K562 (cell line): ENCODE measurements around the gene HSPA1B. TPM values are rescaled to one million over a fixed set of nuclear protein-coding genes. Genes with fewer than 3 reads are reported as not detected.

Experiments used
- ATAC-seq: fragments of 200-7000 bp; cut with Tn5 transposase; 3 replicates; pipeline ENCODE4 v1.9.1; 2020; ENCODE audit warnings: moderate library complexity
- BruUV-seq: library from RNA; stranded (reverse); fragments of 400-500 nt; replicated peaks from 2 replicates; lab custom pipeline; 2021; lab: Mats Ljungman, UMichigan
- CTCF ChIA-PET: fragments of 300-600 bp; formaldehyde crosslinking; extraction: SDS; loops from one replicate; lab custom pipeline; 2021; ENCODE audit warnings: low intra/inter-chr PET ratio; lab: Yijun Ruan, JAX
- POLR2A ChIA-PET: fragments of 300-600, 350-650 bp; sonication (Branson Sonifier 250); formaldehyde crosslinking; extraction: SDS; loops from one replicate; lab custom pipeline; 2021; ENCODE audit warnings: antibody characterized with exemption, inconsistent platforms; lab: Yijun Ruan, JAX
- DNase-seq, 4 experiments: peaks; one replicate each; pipeline versions ENCODE4 v3.0.0 to v3.0.0-alpha.2; 2011 to 2018; ENCODE audit warnings: low spot score in 3 of 4, mixed read lengths in 3 of 4; ENCODE audit errors: extremely low read depth in 1 of 4
- FAIRE-seq: peaks from 2 replicates; lab custom pipeline; 2011; peaks lifted over from hg19 to GRCh38; lab: Jason Lieb, UNC
- H2AFZ ChIP-seq: 2 replicates; pipeline ENCODE4 v1.6.0; 2011; ENCODE audit warnings: low read depth, low read length, control low read depth, inconsistent platforms
- H3K27ac ChIP-seq: fragments of 200-600 bp; 3 replicates; pipeline ENCODE4 v1.8.0; 2011; ENCODE audit warnings: low read depth, mild to moderate bottlenecking, control low read depth, inconsistent platforms, low read length, moderate library complexity, mixed read lengths; ENCODE audit errors: extremely low read depth
- H3K27me3 ChIP-seq, 2 experiments: fragments of 300-600 bp in 1 of 2; 2 replicates in 1 of 2; 3 replicates in 1 of 2; pipeline versions ENCODE4 v1.6.0 to v1.8.0; 2011; ENCODE audit warnings: inconsistent platforms in 2 of 2, low read length in 2 of 2, mild to moderate bottlenecking in 1 of 2, mixed read lengths in 1 of 2, moderate library complexity in 1 of 2; ENCODE audit not compliant: control insufficient read depth in 2 of 2, insufficient read depth in 2 of 2
- H3K36me3 ChIP-seq: fragments of 300-600 bp; 3 replicates; pipeline ENCODE4 v1.8.0; 2011; ENCODE audit warnings: mild to moderate bottlenecking, low read length, inconsistent platforms; ENCODE audit not compliant: control insufficient read depth, insufficient read depth
- H3K4me1 ChIP-seq, 2 experiments: fragments of 200-600 bp in 1 of 2; replicated peaks in 1 of 2; 2 replicates in 1 of 2; 3 replicates in 1 of 2; pipeline versions ENCODE4 v1.5.1 to v1.8.0; 2011; ENCODE audit warnings: inconsistent platforms in 2 of 2, low read length in 2 of 2, mild to moderate bottlenecking in 1 of 2, mixed read lengths in 1 of 2, moderate library complexity in 1 of 2; ENCODE audit not compliant: control insufficient read depth in 2 of 2, insufficient read depth in 2 of 2
- H3K4me2 ChIP-seq: 2 replicates; pipeline ENCODE4 v1.6.1; 2011; ENCODE audit warnings: low read length, control low read depth, inconsistent platforms, mixed read lengths; ENCODE audit not compliant: insufficient read depth
- H3K4me3 ChIP-seq: fragments of 200-600 bp; sonication (generic), shearing (Covaris generic); 2 replicates; pipeline ENCODE4 v1.5.1; 2016; ENCODE audit warnings: control low read depth, inconsistent platforms
- H3K79me2 ChIP-seq: fragments of 200-600 bp; 3 replicates; pipeline ENCODE4 v1.8.0; 2011; ENCODE audit warnings: low read length, inconsistent platforms; ENCODE audit not compliant: control insufficient read depth, insufficient read depth
- H3K9ac ChIP-seq, 2 experiments: 2 replicates each; pipeline versions ENCODE4 v1.6.0 to v1.6.1; 2011; ENCODE audit warnings: low read depth in 2 of 2, low read length in 2 of 2, control low read depth in 1 of 2, inconsistent platforms in 1 of 2, mild to moderate bottlenecking in 1 of 2, mixed read lengths in 1 of 2; ENCODE audit not compliant: insufficient read depth in 1 of 2
- H3K9me1 ChIP-seq: one replicate; pipeline ENCODE4 v1.6.0; 2011; ENCODE audit warnings: inconsistent platforms, mild to moderate bottlenecking, low read length, moderate library complexity; ENCODE audit not compliant: control insufficient read depth, insufficient read depth
- H3K9me3 ChIP-seq: replicated peaks from 2 replicates; pipeline ENCODE4 v1.5.1; 2011; ENCODE audit warnings: low read depth, low read length, inconsistent platforms; ENCODE audit not compliant: control insufficient read depth, insufficient read depth
- H4K20me1 ChIP-seq: replicated peaks from 2 replicates; pipeline ENCODE4 v1.6.1; 2011; ENCODE audit warnings: low read length, inconsistent platforms, mixed read lengths; ENCODE audit not compliant: control insufficient read depth, insufficient read depth
- CCAR2 ChIP-seq: fragments of 200-400 bp; formaldehyde crosslinking; IDR thresholded peaks from 2 replicates; pipeline ENCODE4 v1.6.1; 2017; ENCODE audit warnings: mild to moderate bottlenecking, low read depth, low read length
- FOSL1 ChIP-seq: fragments of 200-800 bp; sonication (Bioruptor generic); conservative IDR thresholded peaks from 2 replicates; pipeline ENCODE4 v1.6.1; 2016; ENCODE audit warnings: missing genetic modification characterization, missing compliant biosample characterization
- MXI1 ChIP-seq: IDR thresholded peaks from 2 replicates; pipeline ENCODE4 v1.6.1; 2011; ENCODE audit warnings: low read depth, mild to moderate bottlenecking, improper control_type of control experiment, low read length
- MYNN ChIP-seq, 2 experiments: sonication (generic); formaldehyde crosslinking in 1 of 2; IDR thresholded peaks; 2 replicates each; pipeline versions ENCODE4 v1.5.0 to v1.6.1; 2016 to 2020; ENCODE audit warnings: antibody characterized with exemption in 1 of 2, missing genetic modification reagents in 1 of 2
- POLR2G ChIP-seq: fragments of 200-400 bp; formaldehyde crosslinking; IDR thresholded peaks from 2 replicates; pipeline ENCODE4 v1.6.1; 2017; ENCODE audit warnings: low read depth, mild to moderate bottlenecking, antibody characterized with exemption, low read length, moderate library complexity
- SNIP1 ChIP-seq: fragments of 450-650 bp; IDR thresholded peaks from 2 replicates; pipeline ENCODE4 v1.7.1; 2017; ENCODE audit warnings: low read depth, mild to moderate bottlenecking
- SRSF1 ChIP-seq: fragments of 200-400 bp; formaldehyde crosslinking; IDR thresholded peaks from 2 replicates; pipeline ENCODE4 v1.6.1; 2017; ENCODE audit warnings: mild to moderate bottlenecking, low read depth, low read length, moderate library complexity
- STAT5B ChIP-seq: fragments of 250-450 bp; sonication (Bioruptor Pico); IDR thresholded peaks from 2 replicates; pipeline ENCODE4 v1.8.0; 2021; ENCODE audit warnings: mild to moderate bottlenecking, inconsistent platforms
- ZC3H8 ChIP-seq: fragments of 450-650 bp; IDR thresholded peaks from 2 replicates; pipeline ENCODE4 v1.6.1; 2017
- ZNF253 ChIP-seq: fragments of 250-450 bp; sonication (Bioruptor Pico); conservative IDR thresholded peaks from 2 replicates; pipeline ENCODE4 v1.6.1; 2021; ENCODE audit warnings: mild to moderate bottlenecking
- WGBS: fragments of 100-300 bp; shearing (Covaris generic); methylation state at CpG from one replicate; pipeline ENCODE4 v1.1.6; 2016; ENCODE audit warnings: low coverage, mixed read lengths; ENCODE audit not compliant: insufficient coverage; ENCODE audit errors: missing lambda C conversion rate; 5-methylcytosine and 5-hydroxymethylcytosine counted together
- in situ Hi-C: fragments of 300-500 bp; cut with MboI; formaldehyde crosslinking; loops from 4 replicates; pipeline ENCODE4 v1.15.0; 2018; ENCODE audit warnings: inconsistent platforms, mixed read lengths
- intact Hi-C: fragments of 100-400 bp; cut with micrococcal nuclease; formaldehyde crosslinking; loops from 2 replicates; pipeline ENCODE4 v1.14.2; 2022
- polyA plus RNA-seq, 8 experiments: library from polyadenylated mRNA; depleted of rRNA in 4 of 8; stranded (reverse) in 5 of 8; unstranded in 3 of 8; fragments of >200 nt; fragmentation: Nextera tagmentation in 2 of 8; fragmentation: Illumina TruSeq in 1 of 8; extraction: Ambion mirVana in 2 of 8; extraction: Trizol in 1 of 8; gene quantifications; 2 replicates each; pipeline versions ENCODE4 v1.2.1 to v1.2.3, GENCODE V29; 2011 to 2014; ENCODE audit warnings: inconsistent platforms in 1 of 8, missing spikeins in 1 of 8
- total RNA-seq, 7 experiments: library from RNA; depleted of rRNA in 6 of 7; stranded (reverse); fragments of >200 nt in 6 of 7; fragmentation: Illumina TruSeq in 2 of 7; extraction: Trizol in 2 of 7; gene quantifications; 2 replicates each; pipeline versions ENCODE4 v1.2.1 to v1.2.3, GENCODE V29; 2011 to 2021; ENCODE audit warnings: low replicate concordance in 1 of 7
- TF ChIP-seq, protein P1 (sequence below), 2 experiments: fragments of 450-650 bp; conservative IDR thresholded peaks; 2 replicates each; pipeline ENCODE4 v1.6.1; 2017; ENCODE audit warnings: mild to moderate bottlenecking in 2 of 2, moderate library complexity in 2 of 2
- TF ChIP-seq, protein P2 (sequence below), 2 experiments: fragments of 450-650 bp; IDR thresholded peaks; 2 replicates each; pipeline ENCODE4 v1.6.1; 2016

The HSPA1B gene
- total and polyA plus RNA-seq, 9 of the 15 experiments (the other 6 are each of a cell fraction or from before 2014, with no cell fraction given), result 0.27 to 227 (median 51.2) TPM

DNA sequence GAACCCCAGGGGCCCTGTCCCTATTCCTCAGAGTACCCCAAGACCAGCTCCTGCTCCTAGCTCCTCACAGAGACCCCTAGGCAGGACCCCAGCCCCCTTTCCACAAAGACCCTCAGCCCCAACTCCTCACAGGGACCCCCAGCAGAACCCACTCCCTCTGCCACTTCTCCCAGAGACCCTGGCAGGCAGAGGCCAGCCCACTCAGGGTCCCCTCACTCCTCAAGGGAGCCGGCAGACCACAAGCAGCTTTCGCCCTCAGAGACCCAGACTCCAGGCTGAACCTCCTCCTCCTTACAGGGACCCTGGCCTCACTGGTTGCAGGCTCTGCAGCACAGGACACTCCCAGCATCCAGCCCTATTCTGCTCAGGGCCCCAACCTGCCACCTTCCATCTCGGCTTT is 50.7 kb downstream of the HSPA1B start:
- in situ Hi-C loops (no loop called here), intact Hi-C loops (no loop called here)
- Histone ChIP-seq H3K79me2 (no peaks in the 10 kb centered on the region), H3K9ac (peak overlapping the region in 1 of 2 experiments; percentile 80; a peak in 2 of 4 replicates), H3K9me1 (no peaks in the 10 kb centered on the region), H3K9me3 (no peaks in the 10 kb centered on the region), H4K20me1 (no peaks in the 10 kb centered on the region), H3K4me3 (no peak overlapping the region), H3K4me2 (no peak overlapping the region), H3K27me3 (no peaks in the 10 kb centered on the region), H3K4me1 (peaks cover 0 to 31% of the 10 kb centered on the region in 2 experiments; a peak in 3 of 5 replicates), H3K27ac (no peak overlapping the region), H3K36me3 (peaks cover 36% of the 10 kb centered on the region; the same call in 2 of the 3 replicates), H2AFZ (no peak overlapping the region)
- 62% methylated on average over 3 of the region's 3 CpGs for WGBS
- FAIRE-seq, result no peak
- ChIA-PET POLR2A (no interaction called here), CTCF (no interaction called here)
- TF ChIP-seq FOSL1 (tag) (no peak), MYNN (IDR thresholded peaks at IDR 0.05) (no peak), MYNN (CRISPR knock-in tag; IDR thresholded peaks at IDR 0.05) (no peak), ZNF253 (CRISPR knock-in tag) (no peak), SNIP1 (no peak)
- no peak for ATAC-seq
- no peak for DNase-seq
- no TSS peak for BruUV-seq

DNA sequence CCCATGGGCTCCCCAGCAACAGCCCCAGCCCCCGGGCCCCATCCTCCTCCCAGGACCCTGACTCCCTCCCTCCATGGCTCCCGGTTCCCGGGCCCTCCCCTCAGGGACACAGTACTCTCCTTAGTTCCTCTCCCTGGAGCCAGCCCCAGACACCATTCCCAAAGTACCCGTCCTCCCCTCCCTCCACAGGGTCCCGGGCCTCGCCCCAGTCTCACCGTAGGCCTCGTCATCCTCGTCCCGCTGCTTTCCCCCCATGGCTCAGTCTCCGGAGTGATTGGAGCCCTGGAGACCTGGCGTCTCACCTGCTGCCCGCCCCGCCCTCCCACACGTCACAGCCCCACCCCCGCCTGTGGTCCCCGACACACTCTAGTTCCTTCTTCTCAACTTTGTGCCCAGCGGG is 51.2 kb downstream of the HSPA1B start, which contains the start of gene SLC44A4:
Gene SLC44A4 (minus strand): TSS at position 272 of the 400 bp plus-strand sequence. CDS start 17 bp downstream, at position 255.
- Histone ChIP-seq H2AFZ (peak within 1 kb of the TSS; percentile 71; the same call in 1 of the 2 replicates), H3K9me3 (no peaks in the 10 kb centered on the region), H3K4me1 (peaks cover 0 to 31% of the 10 kb centered on the region in 2 experiments; a peak in 3 of 5 replicates), H4K20me1 (no peaks in the 10 kb centered on the region), H3K27me3 (no peaks in the 10 kb centered on the region), H3K4me3 (no peak within 1 kb of the TSS), H3K4me2 (no peak within 1 kb of the TSS), H3K79me2 (no peaks in the 10 kb centered on the region), H3K27ac (no peak within 1 kb of the TSS), H3K9ac (peak within 1 kb of the TSS in 1 of 2 experiments; percentile 80; a peak in 2 of 4 replicates), H3K9me1 (no peaks in the 10 kb centered on the region), H3K36me3 (peaks cover 41% of the 10 kb centered on the region; the same call in 2 of the 3 replicates)
- WGBS, result 64% methylated on average over 8 of the region's 18 CpGs
- intact Hi-C loops (no loop called here), in situ Hi-C loops (no loop called here)
- FAIRE-seq, result no peak
- ChIA-PET CTCF (no interaction called here), POLR2A (no interaction called here)
- ATAC-seq, result no peak
- TF ChIP-seq, protein P1, sequence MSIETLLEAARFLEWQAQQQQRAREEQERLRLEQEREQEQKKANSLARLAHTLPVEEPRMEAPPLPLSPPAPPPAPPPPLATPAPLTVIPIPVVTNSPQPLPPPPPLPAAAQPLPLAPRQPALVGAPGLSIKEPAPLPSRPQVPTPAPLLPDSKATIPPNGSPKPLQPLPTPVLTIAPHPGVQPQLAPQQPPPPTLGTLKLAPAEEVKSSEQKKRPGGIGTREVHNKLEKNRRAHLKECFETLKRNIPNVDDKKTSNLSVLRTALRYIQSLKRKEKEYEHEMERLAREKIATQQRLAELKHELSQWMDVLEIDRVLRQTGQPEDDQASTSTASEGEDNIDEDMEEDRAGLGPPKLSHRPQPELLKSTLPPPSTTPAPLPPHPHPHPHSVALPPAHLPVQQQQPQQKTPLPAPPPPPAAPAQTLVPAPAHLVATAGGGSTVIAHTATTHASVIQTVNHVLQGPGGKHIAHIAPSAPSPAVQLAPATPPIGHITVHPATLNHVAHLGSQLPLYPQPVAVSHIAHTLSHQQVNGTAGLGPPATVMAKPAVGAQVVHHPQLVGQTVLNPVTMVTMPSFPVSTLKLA (conservative IDR thresholded peaks at IDR 0.05), result no peak
- no peak for TF ChIP-seq CCAR2
- TF ChIP-seq, protein P2, sequence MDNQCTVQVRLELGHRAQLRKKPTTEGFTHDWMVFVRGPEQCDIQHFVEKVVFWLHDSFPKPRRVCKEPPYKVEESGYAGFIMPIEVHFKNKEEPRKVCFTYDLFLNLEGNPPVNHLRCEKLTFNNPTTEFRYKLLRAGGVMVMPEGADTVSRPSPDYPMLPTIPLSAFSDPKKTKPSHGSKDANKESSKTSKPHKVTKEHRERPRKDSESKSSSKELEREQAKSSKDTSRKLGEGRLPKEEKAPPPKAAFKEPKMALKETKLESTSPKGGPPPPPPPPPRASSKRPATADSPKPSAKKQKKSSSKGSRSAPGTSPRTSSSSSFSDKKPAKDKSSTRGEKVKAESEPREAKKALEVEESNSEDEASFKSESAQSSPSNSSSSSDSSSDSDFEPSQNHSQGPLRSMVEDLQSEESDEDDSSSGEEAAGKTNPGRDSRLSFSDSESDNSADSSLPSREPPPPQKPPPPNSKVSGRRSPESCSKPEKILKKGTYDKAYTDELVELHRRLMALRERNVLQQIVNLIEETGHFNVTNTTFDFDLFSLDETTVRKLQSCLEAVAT (IDR thresholded peaks at IDR 0.05), result no peak
- no peak for TF ChIP-seq SRSF1
- peak; percentile 53 for TF ChIP-seq POLR2G
- TF ChIP-seq STAT5B, result no peak
- TF ChIP-seq MXI1, result no peak
- TF ChIP-seq ZC3H8, result no peak
- peak in 2 of 4 experiments; percentile 39 to 47 for DNase-seq
- BruUV-seq, result no TSS peak
